Upper lobe of left lung (tissue), 4 donors: ENCODE data around the gene FBXO34.

Experiments
- POLR2A ChIP-seq, 4 donors: fragments of 450-650 bp; IDR thresholded peaks; one replicate each; pipeline ENCODE4 v1.5.1; 2016 to 2017; ENCODE audit warnings: antibody characterized with exemption in 4 of 4, mild to moderate bottlenecking in 2 of 4
- POLR2AphosphoS5 ChIP-seq, 2 donors: sonication (generic); formaldehyde crosslinking; IDR thresholded peaks; one replicate each; pipeline ENCODE4 v1.5.1; 2017; ENCODE audit warnings: antibody characterized with exemption in 2 of 2
- TF ChIP-seq, protein P1 (sequence below), 6 experiments: fragments of 450-650 bp in 4 of 6; fragments of 200-600 bp in 2 of 6; sonication (generic) in 2 of 6; IDR thresholded peaks; one replicate each; pipeline ENCODE4 v1.5.1; 2016 to 2019; ENCODE audit warnings: antibody characterized with exemption in 6 of 6

- TF ChIP-seq, protein P1, sequence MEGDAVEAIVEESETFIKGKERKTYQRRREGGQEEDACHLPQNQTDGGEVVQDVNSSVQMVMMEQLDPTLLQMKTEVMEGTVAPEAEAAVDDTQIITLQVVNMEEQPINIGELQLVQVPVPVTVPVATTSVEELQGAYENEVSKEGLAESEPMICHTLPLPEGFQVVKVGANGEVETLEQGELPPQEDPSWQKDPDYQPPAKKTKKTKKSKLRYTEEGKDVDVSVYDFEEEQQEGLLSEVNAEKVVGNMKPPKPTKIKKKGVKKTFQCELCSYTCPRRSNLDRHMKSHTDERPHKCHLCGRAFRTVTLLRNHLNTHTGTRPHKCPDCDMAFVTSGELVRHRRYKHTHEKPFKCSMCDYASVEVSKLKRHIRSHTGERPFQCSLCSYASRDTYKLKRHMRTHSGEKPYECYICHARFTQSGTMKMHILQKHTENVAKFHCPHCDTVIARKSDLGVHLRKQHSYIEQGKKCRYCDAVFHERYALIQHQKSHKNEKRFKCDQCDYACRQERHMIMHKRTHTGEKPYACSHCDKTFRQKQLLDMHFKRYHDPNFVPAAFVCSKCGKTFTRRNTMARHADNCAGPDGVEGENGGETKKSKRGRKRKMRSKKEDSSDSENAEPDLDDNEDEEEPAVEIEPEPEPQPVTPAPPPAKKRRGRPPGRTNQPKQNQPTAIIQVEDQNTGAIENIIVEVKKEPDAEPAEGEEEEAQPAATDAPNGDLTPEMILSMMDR (IDR thresholded peaks at IDR 0.05) = no peak
- TF ChIP-seq POLR2A (IDR thresholded peaks at IDR 0.05) = no peak
- TF ChIP-seq POLR2AphosphoS5 (IDR thresholded peaks at IDR 0.05) = no peak
These were observed 118.1 kb downstream of the FBXO34 start for GRCh38 chr14:55389330-55389729.
